GM21786 (cell line): ENCODE data around the gene NRXN3.

Source experiments
- ATAC-seq: cut with Tn5 transposase; IDR thresholded peaks from one replicate; pipeline ENCODE4 v1.9.1; 2021; ENCODE audit not compliant: unreplicated experiment

Gene NRXN3

DNA sequence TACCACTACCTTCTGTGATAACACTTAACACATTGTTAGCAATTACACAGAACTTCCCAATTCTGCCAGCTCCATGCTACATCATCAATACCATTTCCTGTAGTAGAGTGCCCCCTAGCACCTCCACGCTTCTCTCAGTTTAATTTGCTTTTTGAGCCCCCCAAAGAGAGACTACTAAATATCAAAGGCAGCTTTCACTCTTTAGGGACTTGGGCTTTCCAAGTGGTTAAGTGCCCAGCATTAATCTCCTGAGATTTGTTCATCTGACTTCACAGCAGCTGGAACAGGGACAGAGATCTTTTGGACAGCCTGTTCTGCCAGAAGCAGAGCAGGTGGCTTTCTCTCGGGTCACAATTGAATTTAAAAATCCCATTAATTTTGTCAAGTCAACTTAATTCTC is 1086.2 kb downstream of the NRXN3 start:
- no peak for ATAC-seq

DNA sequence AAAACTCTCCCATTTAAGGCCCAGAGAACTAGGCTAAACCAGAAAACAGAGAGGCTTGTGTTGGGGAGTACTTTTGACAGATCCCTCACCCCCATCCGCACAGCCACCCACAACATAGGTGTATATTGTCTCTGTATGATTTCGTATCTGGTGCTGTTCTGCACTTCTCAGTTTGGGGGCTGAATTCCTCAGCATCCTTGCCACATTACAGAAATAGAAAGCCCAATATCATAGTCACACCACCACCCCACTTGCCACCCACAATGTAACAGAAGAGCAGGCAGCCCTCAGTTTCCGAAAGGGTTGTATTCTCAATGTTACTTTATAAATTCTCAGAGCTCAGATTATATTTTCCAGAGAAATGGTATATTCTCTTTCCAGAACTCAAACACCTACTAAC is 1090.2 kb downstream of the NRXN3 start:
- no peak for ATAC-seq

DNA sequence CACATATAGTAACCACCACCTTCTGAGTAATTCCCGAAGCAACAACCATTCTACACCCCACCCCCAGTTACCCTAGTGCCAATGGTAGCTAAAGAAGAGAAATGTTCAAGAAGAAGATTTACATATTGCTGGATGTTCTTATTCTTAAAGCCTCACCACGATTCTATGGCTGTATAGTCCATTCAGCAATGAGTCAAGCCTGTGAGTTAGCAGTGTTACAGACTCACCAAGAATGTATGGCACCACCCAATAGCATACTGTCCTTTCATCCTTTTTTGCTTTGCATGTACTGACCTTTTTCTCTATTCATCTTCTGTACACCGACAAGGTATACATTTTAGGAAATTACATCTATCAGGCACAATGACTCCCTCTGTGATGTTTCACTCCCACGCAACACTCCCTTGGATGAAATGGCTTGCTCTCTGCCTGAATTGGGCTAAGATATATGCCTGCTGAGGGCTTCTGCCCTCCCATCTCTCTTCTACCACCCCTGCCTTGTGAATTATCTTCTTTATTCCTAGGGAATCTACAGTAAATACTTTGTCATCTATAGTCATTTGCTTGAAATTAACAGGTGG is 1095.3 kb downstream of the NRXN3 start:
- ATAC-seq, result no peak

DNA sequence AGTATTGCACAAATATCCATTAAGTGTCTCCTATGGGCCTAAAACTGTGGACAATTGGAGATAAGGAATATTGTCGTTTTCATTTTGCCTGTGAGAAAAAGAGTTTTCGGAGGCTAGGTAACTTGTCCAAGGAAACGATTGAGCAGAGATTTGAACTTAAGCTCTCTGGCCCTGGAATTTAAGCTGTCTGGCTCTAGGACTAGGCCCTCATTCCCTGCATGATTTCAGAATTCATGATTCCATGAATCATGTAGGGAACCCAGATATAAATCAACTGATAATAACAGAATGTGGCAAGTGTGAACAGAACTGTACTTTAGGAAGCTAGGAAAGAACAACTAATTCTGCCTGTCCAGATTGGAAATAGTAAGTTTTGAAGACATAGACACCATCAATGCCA is 1100.2 kb downstream of the NRXN3 start:
- no peak for ATAC-seq

DNA sequence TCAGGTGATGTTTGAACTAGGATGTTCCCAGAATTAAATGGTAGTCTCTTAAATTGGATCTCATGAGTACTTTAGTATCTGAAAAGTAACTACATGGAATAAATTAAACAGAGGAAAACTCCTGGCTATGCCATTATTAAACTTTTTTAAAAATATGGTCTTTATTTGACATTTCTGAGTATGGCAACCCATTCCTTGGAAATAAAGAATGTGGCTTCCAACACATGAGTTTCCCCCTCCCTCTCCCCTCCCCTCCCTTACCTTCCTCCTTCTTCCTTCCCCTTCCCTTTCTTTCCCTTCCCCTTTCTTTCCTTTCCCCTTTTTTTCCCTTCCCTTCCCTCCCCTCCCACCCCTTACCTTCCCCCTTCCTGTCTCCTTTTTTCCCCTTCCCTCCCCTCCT is 1100.9 kb downstream of the NRXN3 start:
- ATAC-seq, result no peak

DNA sequence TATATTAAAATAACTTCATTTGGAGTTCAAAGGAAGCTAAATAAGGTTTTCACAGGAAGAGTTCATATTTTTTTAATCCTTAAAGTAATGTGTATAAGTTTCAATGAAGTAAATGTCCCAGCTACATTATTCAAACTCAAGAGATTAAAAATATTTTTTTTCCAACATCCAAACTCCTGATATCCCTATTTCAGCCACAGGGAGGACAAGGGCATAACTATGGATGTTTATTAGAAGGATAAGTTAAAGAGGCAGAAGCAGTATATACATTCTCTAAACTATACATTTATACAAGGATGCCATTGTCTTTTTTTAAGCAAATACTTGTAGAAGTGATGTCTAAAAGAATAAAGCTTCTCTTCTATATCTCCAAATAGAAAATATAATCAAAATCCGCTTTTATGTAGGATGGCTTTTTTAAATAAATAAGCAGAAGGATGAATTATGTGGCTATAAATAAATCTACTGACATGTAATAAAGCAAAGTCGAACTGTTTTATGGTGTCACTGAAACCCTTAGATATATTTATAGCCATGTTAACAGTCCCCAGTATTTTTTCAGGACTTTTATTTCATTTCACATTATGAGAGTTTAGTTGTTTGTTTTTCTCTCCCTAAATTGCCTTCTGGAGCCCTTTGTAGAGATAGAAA is 1104.6 kb downstream of the NRXN3 start:
- ATAC-seq, result no peak

DNA sequence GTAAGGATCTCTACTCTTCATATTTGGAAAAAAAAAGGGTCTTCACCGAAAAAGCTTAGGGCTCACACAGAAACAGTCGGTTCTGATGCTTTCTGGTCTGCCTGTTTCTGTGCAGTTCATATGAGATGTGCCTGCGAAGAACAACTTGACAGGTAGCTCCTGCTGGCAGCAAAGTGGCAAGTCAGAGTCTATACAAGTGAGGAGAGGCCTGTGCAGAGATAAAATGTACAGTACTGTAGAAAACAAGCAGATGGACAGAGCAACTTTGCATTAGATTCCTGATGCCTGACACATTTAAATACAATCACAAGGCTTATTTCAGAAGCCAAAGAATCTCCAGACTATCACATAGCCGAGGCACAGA is 1105.1 kb downstream of the NRXN3 start:
- ATAC-seq, result no peak

DNA sequence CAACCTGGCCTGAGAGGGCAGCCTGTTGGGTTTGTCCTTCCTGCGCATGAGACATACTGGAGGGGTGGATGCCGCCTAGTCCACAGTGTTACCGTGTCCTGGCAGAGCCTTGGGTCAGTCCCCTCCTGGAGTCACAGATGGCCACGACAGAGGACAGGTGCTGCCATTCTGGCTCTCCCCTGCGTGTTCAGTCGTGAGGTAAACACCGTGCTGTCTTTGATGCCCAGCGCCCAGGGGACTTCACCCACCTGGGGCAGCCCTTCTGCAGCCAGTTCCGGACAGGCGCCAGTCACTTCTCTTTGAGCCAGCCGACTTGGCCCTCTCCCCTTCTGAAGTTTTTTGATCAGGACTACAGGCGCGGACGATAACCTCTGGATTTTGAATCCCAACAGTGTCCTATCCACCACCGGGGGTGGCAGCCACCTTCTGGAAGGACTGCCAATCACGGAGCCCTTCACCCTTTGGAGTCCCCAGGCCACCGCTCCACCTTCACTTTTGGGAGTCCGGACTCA is 1108.2 kb downstream of the NRXN3 start:
- no peak for ATAC-seq

DNA sequence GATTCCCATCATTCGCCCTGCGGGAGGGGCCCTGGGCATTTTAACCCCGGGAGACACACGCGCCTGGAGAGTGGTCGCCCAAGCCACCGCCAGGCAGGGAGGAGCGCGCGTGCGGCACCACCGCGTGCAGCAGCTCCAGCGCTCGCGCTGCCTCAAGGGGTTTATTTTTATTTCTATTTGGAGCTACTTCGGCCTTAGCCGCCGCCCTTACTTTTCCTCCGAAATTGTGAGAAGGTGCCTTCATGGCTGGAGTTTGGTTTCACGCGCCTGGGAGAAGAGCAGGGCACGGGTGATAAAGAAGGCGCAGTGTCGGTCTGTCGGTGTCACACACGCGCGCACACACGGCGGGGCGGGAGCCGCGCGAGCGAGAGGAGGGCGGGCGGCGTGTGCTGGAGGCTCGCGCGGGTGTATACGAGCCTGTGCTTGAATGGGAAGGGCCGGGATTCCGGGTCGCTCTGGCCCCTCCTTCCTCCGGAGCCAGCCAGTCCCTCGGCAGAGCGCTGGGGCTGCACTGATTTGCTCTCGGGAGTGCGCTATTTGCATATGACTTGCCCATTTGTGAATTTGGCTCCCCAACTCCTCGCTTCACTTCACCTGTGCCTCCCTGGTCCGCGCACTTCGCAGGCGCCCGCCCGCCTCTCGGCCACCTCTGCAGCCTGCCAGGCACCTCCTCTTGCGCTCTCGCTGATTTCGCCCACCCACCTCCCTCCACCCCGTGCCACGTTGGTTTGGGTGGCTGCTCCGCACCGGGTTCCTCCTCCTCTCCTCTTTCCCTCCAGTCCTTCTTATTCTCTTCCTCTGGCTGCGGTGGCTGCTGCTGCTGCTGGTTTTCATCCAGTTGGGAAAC is 1108.8 kb downstream of the NRXN3 start:
- no peak for ATAC-seq

DNA sequence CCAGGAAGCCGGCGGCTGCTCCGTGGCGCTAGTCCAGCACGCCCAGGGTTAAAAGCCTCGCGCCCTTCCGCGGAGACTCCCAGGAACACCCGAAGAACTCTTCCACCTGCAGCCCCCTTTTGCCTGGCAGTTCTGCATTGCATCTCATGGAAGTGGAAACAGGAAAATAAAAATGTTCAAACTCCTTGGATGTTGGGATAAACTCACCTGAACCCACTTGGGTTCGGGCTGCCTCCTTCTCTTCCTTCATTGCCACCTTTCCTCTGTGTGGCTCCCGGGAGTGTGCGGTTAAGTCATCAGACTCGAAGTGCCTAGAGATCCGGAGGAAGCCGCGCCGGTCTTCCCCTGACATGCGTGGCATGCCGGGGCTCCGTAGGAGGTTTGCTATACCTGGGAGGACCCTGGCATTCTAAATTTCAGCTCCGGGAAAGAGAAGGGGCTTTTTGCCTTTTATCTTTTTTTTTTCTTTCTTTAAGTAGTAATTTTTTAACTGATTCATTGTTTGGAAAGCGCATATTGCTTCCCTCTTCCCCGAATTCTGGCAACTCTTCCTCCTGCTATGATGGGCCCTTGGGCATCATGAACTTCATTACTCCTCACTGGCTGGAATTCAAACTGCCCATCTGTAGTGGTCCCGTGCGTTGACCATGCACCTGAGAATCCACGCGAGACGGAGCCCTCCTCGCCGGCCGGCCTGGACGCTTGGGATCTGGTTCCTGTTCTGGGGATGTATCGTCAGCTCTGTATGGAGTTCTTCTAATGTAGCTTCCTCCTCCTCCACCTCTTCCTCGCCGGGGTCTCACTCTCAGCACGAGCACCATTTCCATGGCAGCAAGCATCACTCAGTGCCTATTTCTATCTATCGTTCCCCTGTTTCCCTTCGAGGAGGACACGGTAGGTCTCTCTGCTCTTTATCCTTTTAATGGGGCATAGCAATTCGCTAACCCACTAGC is 1109.7 kb downstream of the NRXN3 start:
- no peak for ATAC-seq

DNA sequence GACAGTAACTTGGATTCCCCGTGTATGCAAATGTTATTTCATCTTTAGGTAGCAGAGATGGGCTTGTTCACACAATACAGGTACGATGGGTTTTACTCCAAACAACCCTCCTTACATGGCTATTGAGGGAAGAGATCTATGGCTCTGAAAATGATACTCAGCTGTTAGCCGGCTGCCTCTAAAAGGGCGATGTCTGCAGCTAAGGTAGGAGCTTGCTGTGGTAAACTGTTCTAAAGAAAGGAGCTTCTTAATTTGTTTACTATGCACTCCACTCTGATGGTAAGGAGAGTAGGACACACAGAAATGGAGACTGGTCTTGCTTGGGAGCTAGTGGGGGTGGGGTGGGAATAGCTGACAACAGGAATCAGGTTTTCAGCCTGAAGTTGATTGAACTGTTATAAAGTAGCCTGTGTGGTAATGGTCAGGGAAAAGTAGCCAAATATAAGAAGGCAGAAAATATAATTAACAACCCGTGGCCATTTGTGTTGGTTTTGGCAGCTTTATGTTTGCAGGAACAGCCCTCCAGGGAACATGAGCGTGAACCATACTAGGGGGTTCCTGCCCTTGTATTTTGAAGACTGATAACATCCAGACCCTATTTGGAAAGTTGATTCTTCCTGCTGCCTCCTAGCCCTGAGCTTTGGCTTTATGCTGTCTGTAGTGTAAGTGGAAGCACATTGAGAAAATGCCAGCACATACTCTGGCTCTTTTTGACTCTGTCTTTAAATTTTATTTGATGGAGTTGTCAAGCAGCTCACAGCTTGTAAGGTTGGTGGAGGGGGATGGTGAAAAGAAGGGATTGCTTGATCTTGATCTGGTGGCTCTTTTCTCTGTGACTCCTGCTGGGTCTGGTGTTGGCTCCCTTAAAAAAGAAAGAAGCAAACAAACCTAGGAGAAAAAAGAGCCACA is 1111.3 kb downstream of the NRXN3 start:
- ATAC-seq, result no peak

DNA sequence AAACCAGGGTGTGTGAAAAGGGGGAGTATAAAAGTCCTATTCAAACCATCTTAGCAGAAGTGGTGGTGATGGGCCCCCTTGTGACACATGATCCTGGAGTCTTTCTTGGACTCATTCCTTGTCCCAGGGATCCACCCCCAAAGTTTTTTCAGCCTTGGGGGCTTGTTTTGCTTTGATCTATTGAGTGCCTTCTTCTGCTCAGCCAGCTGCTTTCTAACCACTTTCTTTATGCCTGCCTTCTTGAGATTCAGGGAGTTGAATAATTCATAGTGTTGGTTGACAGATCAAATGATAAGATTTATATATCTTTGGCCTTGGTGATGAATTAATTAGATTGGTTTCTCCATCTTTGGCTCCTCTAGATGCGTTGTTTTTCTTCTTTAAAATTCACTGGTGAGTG is 1114.4 kb downstream of the NRXN3 start:
- ATAC-seq, result no peak

DNA sequence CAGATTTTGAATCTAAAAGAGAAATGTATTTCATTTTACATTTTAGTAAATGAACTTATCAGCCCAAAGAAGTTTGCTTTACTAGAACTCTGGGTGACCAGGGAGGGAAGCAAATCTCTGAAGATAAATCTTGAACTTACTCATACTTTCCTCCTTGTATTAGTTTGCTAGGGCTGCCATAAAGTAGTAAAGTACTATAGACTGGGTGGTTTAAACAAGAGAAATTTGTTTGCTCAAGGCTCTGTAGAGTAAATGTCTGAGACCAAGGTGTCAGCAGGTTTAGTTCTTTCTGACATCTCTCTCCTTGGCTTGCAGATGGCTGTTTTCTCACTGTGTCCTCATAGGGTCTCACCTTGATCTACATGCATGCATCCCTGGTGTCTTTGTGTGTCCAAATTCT is 1115.1 kb downstream of the NRXN3 start:
- ATAC-seq, result no peak

DNA sequence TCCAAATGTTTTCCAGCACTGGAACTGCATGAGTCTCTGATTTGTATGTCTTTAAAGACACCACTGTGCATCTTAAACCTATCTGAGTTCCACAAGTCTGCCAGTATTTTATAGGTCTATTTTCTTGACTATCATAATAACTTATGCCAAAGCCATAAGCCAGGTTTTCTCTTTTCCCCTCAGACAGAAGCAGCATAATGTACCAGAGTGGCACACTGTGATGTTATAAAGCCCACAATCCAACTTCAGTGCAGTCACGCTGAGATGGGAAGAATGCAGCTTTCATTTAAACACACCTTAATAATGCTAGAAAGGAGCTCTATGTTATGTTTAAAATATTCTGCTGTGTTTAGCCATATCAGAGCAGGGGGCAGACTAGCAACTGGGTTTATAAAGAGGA is 1117.8 kb downstream of the NRXN3 start:
- ATAC-seq, result no peak

DNA sequence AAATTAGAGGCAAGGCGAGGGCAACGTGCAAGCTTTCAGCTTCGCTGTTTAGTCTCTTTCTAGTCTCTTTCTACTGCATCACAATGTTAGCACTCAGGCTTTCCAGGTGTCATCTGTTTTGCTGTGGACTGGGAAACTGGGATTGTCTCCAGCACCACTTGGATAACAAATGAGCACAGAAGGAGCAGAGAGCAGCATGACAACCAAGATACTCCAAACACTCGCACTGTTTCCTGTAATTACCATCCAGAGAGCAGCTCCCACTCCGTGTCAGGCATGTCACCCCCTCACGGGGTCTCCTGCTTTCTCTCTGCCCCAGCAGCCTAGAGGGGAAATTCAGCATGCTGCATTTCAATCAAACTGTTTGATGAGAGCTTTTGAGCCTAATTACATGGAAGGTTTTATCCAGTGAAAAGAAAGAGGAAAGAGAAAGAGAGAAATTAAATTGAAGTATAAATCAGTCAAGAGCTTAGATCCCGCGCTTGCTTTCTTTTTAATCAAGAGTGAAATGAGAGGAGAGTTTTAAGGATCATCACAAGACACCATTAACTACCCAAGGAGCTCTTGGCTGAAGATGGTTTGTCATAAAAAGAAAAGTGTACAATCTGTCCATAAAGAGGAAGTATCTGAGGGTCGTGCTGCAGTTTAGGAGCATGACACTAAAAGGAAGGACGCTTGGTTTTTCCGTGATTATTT is 1123.5 kb downstream of the NRXN3 start:
- ATAC-seq, result no peak

DNA sequence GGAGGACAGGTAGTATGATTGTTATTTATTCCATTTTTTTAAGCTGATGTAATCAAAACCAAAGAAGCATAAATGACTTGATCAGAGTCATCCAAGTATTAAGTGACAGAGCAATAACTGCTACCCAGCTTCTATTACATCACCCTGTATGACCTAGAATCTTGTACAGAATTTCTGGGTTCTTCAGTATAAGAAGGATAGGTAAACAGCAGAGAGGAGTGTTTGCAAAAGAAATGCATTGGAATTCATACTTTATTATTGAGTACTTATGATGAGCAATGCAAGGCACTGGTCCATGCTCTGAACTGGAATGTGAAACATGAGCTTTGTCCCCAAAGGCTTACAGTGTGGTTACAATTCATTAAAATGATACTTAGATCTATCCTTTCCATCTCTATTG is 1124.3 kb downstream of the NRXN3 start:
- ATAC-seq, result no peak

DNA sequence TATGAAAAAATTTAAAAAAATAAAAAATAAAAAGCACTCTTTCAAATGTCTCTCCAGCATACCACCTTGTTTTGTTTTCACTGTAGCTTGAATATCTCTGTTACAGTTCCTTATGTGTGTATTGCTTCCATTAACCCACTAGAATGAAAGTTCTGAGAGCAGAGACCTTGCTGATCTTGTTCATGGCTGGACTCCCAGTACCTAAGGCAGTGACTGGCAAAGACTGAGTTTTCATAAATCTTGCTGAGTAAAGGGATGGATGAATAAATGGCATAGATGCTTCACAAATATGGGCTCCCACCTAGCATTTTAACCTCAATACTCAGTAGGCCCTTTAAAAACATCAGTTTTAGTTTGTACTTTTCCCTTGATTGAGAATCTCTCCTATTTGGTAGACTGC is 1125.2 kb downstream of the NRXN3 start:
- no peak for ATAC-seq

DNA sequence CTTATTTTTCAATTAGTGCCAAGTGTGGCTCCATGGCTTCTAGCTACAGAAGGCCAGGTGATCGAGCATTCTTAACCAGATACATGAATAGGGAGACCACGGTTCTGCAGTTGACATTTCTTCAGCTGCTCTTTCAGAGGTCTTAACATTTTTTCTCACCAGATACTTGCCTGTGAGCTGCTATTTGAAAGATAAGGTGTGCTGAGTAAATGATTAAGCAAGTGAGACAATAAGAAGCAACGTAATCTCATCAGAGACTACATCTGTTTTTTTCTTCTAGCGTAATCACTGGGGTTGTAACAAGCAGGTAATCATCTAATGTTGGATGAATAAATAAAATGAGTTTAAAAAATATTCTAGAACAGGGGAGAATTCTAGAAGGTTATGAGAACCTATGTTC is 1128.2 kb downstream of the NRXN3 start:
- no peak for ATAC-seq

DNA sequence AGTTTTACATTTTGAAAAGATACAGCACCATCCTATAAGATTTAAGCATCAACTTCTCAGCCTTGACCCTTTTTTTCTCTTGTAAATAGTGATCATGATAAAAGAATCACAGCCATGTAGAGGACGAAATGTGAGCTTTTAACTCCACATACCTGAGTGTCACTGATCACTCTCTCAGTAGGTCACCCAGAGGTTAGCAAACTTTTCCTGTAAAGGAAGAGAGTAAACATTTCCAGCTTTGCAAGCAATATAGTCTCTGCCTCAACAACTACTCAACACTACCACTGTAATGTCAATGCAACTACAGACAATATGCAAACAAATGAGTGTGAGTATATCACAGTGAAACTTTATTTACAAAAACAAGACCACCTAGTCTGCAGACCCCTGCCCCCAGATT is 1129.0 kb downstream of the NRXN3 start:
- ATAC-seq, result no peak
